Gastrocnemius medialis (tissue), 4 donors: ENCODE measurements around the gene IGFL1.

Source experiments
- CTCF ChIP-seq, 5 experiments: fragments of 450-650 bp in 3 of 5; fragments of 200-600 bp in 2 of 5; sonication (generic) in 2 of 5; IDR thresholded peaks in 4 of 5; conservative IDR thresholded peaks in 1 of 5; 1 replicate in 4 of 5; 2 replicates in 1 of 5; pipeline ENCODE4 v1.5.1; 2016 to 2019; ENCODE audit warnings: antibody characterized with exemption in 5 of 5, mild to moderate bottlenecking in 3 of 5, moderate library complexity in 3 of 5
- POLR2A ChIP-seq, 2 donors: fragments of 450-650 bp; IDR thresholded peaks; one replicate each; pipeline ENCODE4 v1.6.1; 2017; ENCODE audit warnings: antibody characterized with exemption in 2 of 2, mild to moderate bottlenecking in 2 of 2, moderate library complexity in 2 of 2

DNA sequence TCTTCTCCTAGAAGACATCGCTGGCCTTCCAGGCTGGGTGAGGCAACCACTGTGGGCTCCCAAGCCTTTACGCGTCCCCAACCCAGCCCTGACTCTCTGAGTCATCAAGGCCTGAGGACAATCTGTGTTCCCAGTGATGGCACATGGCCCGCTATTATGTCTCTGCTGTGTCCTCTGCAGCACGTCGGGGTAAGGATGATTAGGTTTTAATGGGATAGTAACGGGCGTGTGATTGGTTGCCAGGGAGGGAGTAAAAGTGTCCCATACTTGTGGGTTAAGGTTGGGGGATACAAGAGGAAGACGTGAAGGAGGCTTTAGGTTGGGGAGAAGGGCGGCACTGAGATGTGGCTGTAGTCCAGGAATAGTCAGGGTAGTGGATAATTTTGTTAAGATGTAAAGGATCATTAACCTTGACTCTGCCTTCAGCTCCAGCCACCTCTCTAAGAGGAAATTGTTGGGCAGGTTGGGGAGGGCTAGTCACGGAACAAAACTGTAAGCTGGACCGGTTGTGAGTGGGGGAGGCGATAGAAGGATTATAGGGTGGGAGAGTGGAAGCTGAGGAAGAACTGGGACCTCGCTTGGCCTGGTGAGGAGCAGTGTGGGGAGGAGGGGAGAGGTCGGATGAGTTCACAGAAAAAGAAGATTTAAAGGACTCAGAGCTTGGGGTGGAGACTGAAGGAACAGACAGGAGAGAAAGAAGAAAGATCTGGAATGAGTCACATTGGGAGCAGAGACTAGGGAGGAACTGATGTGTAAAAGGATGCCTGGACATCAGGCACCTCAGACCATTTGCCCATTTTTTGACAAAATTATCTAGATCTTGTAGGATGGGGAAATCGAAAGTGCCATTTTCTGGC, 27.9 kb upstream of the IGFL1 start:
- TF ChIP-seq CTCF (IDR thresholded peaks at IDR 0.05 in 4 of 5, conservative IDR thresholded peaks at IDR 0.05 in 1 of 5) (no peak), POLR2A (IDR thresholded peaks at IDR 0.05) (no peak)
